Lower leg skin (tissue), 4 donors: ENCODE data around the gene PHF8. TPM values are rescaled to one million over a fixed set of nuclear protein-coding genes. Genes with fewer than 3 reads are reported as not detected.

ENCODE experiments used
- DNase-seq, 2 donors: peaks; one replicate each; pipeline ENCODE4 v3.0.0-alpha.2; 2019; ENCODE audit warnings: low spot score in 2 of 2
- H3K4me3 ChIP-seq: fragments of 200-600 bp; sonication (generic); 2 replicates; pipeline ENCODE4 v1.5.1; 2017; ENCODE audit warnings: mild to moderate bottlenecking, low read depth; ENCODE audit not compliant: poor library complexity, severe bottlenecking
- POLR2A ChIP-seq, 2 donors: fragments of 450-650 bp; IDR thresholded peaks; one replicate each; pipeline ENCODE4 v1.6.1; 2016 to 2017; ENCODE audit warnings: antibody characterized with exemption in 2 of 2, mild to moderate bottlenecking in 1 of 2, moderate library complexity in 1 of 2
- WGBS, 2 donors: methylation state at CpG; one replicate each; pipeline ENCODE4 v1.1.5; 2018; 5-methylcytosine and 5-hydroxymethylcytosine counted together
- intact Hi-C: fragments of 100-400 bp; cut with DNase I; formaldehyde crosslinking; loops from one replicate; pipeline ENCODE4 v1.15.0; 2023; ENCODE audit warnings: low total_unique reads
- total RNA-seq, 4 donors: library from RNA; depleted of rRNA; stranded (reverse); fragments of >200 nt; gene quantifications; one replicate each; pipeline ENCODE4 v1.1.0, GENCODE V29; 2016
- TF ChIP-seq, protein P1 (sequence below), 3 donors: fragments of 450-650 bp; IDR thresholded peaks; one replicate each; pipeline ENCODE4 v1.5.1; 2016; ENCODE audit warnings: antibody characterized with exemption in 3 of 3, mild to moderate bottlenecking in 3 of 3, moderate library complexity in 2 of 3

Gene PHF8
- total RNA-seq, 4 donors from 2014 or later: 21.5 to 50.3 (median 30.5) TPM

- WGBS, 2 donors: 87 to 97% methylated on average over 12 of the region's 12 CpGs
- no peak overlapping the region for H3K4me3 ChIP-seq
- intact Hi-C loops: no loop called here
- TF ChIP-seq POLR2A (IDR thresholded peaks at IDR 0.05): no peak
- TF ChIP-seq, protein P1, sequence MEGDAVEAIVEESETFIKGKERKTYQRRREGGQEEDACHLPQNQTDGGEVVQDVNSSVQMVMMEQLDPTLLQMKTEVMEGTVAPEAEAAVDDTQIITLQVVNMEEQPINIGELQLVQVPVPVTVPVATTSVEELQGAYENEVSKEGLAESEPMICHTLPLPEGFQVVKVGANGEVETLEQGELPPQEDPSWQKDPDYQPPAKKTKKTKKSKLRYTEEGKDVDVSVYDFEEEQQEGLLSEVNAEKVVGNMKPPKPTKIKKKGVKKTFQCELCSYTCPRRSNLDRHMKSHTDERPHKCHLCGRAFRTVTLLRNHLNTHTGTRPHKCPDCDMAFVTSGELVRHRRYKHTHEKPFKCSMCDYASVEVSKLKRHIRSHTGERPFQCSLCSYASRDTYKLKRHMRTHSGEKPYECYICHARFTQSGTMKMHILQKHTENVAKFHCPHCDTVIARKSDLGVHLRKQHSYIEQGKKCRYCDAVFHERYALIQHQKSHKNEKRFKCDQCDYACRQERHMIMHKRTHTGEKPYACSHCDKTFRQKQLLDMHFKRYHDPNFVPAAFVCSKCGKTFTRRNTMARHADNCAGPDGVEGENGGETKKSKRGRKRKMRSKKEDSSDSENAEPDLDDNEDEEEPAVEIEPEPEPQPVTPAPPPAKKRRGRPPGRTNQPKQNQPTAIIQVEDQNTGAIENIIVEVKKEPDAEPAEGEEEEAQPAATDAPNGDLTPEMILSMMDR (IDR thresholded peaks at IDR 0.05): no peak
- DNase-seq: no peak
Measured at GRCh38 chrX:53984895-53985294, 59.4 kb downstream of the PHF8 start.

- no peak for DNase-seq
- TF ChIP-seq POLR2A (IDR thresholded peaks at IDR 0.05): no peak
- TF ChIP-seq, protein P1 (IDR thresholded peaks at IDR 0.05): no peak
- intact Hi-C loops: no loop called here
- 92 to 98% methylated on average over 6 of the region's 6 CpGs for WGBS, 2 donors
- no peak overlapping the region for H3K4me3 ChIP-seq
Measured at GRCh38 chrX:53974529-53974928, 69.7 kb downstream of the PHF8 start.

GRCh38 chrX:53969540-53969939, 74.7 kb downstream of the PHF8 start:
- H3K4me3 ChIP-seq: no peak overlapping the region
- intact Hi-C loops: no loop called here
- DNase-seq: no peak
- TF ChIP-seq, protein P1 (IDR thresholded peaks at IDR 0.05): no peak
- TF ChIP-seq POLR2A (IDR thresholded peaks at IDR 0.05): no peak
- 87 to 100% methylated on average over 3 of the region's 3 CpGs for WGBS, 2 donors

DNA sequence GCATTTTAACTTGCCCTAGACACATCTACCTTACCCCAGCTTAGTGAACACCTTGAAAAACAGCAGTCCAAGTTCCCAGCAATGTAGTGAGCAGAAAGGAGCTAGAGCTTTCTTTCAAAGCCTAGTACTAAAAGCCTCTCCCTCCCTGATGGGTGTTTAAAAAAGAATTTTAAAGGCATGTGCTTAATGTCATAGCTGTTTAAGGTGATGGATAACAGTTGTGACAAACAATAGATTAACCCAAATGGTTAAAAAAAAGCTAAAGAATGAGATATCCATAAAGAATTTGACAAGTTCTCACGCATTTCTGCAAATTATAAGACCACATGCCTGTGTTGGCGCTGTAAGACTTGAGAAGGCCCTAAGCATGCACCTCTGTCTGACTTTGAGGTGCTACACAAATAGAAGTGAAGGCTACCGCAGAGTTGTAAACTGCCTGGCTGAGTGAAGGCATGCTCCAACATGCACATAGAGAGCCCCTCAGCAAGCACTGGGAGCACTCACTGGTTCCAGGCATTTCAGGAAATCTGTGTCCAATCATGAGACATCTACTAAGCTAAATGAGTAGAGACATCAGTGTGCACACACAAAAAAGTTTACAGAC, 94.0 kb downstream of the PHF8 start:
- no peak for TF ChIP-seq POLR2A (IDR thresholded peaks at IDR 0.05)
- TF ChIP-seq, protein P1 (IDR thresholded peaks at IDR 0.05): no peak
- WGBS, 2 donors: 77 to 83% methylated on average over 3 of the region's 3 CpGs
- intact Hi-C loops: no loop called here
- no peak for DNase-seq
- no peak overlapping the region for H3K4me3 ChIP-seq

GRCh38 chrX:53940180-53940579, 104.1 kb downstream of the PHF8 start:
- 88% methylated on average over 8 of the region's 8 CpGs; no CpG with 5 or more reads in 1 of the 2 donors for WGBS, 2 donors
- no peak overlapping the region for H3K4me3 ChIP-seq
- intact Hi-C loops: no loop called here
- TF ChIP-seq, protein P1 (IDR thresholded peaks at IDR 0.05): no peak
- no peak for TF ChIP-seq POLR2A (IDR thresholded peaks at IDR 0.05)
- DNase-seq: no peak

DNA sequence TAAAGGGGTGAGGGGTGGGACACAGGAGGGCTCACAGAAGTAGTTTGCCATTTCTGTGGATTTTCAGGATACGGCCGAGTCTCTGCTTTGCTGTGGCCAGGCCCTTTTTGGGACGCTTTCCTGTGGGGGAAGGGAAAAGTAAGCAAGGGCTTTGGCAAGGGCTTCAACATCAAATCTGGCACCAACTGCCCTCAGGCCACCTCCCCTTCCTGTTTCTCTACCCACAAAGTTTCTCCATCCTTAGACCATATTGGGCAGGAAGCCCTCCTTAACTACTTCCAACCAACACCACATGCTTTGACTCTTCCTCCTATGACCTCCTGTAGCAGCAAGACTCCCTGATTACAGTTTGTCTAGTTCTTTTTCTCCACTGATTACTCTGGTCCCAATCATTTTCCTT, 105.1 kb downstream of the PHF8 start:
- 77 to 100% methylated on average over 3 of the region's 3 CpGs for WGBS, 2 donors
- intact Hi-C loops: no loop called here
- H3K4me3 ChIP-seq: no peak overlapping the region
- DNase-seq: no peak
- TF ChIP-seq, protein P1 (IDR thresholded peaks at IDR 0.05): no peak
- no peak for TF ChIP-seq POLR2A (IDR thresholded peaks at IDR 0.05)
